ENCODE data around the gene COBLL1.

- TF ChIP-seq POLR2A (IDR thresholded peaks at IDR 0.05; ENCODE audit: low read depth, low read length), result no peak
- TF ChIP-seq POLR2AphosphoS5 (IDR thresholded peaks at IDR 0.05; ENCODE audit: low read depth, low read length), result no peak
- no peak for TF ChIP-seq SPI1 (IDR thresholded peaks at IDR 0.05; ENCODE audit: low read depth, low read length)
- no peak for TF ChIP-seq PAX5 (IDR thresholded peaks at IDR 0.05; ENCODE audit: insufficient read depth, low read length, severe bottlenecking)
- TF ChIP-seq TAF1 (IDR thresholded peaks at IDR 0.05; ENCODE audit: low read depth, low read length), result no peak
- no peak for TF ChIP-seq POU2F2 (IDR thresholded peaks at IDR 0.05; ENCODE audit: low read depth, low read length)
These were observed 129.9 kb downstream of the COBLL1 start for GRCh38 chr2:164711766-164712138.
